Activated effector memory CD4-positive, alpha-beta T cell treated with Interleukin-2 at 50 U/mL for 16 hours (primary cell): ENCODE measurements around the gene FSHB.

ENCODE experiments used
- DNase-seq: peaks from one replicate; pipeline ENCODE4 v3.0.0-alpha.2; 2020

FSHB gene

DNA sequence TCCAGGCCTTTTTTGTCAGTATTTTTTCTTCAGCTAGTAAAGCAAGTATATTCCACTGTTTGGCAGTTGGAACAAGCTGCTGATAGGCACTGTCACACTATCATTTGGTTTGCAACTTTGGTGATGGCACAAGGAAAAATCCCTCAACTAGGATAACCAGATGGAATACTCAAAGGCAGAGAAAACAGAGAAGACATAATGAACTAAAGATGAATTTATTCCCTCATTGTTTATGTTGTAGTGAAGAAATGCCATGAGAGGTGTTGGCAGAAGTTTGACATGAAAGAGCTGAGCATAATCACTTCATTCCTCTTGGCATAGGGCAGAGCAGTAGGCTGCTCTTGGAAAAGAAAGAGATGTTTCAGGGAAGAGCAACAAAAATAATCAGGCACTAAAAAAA is 39.9 kb downstream of the FSHB start:
- DNase-seq = no peak

DNA sequence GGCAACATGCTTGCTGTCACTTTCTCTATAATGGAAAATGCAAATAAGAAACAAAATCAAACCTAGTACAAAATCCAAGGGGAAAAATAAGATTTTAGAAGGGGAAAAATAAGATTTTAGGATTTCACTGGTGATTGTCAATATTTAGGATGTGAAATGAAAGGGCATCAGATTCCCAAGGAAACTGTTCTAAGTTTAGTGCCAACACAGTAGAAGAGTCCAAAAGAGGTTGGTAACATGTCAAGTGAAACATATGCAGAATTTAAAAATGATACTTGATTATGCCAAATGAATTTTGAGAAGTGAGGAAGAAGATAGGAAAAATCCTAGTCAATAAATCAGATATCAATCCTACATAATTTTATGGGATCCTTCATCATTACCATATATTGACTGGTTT is 46.4 kb downstream of the FSHB start:
- no peak for DNase-seq

DNA sequence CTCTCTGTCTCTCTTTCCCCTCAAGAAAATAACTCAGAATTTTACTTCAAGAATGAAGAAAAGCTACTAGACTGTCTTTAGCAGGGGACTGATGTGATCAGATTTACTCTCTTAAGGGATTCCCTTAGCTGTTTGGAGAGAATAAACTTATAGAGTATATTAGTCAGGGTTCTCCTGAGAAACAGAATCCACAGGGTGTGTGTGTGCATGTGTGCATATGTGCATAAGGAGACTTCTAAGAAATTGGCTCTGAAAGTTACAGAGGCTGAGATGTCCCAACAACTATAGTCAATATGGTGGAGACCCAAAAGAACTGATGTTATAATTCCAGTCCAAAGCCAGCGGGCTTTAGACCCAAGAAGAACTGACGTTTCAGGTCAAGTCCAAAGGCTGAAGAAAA is 49.0 kb downstream of the FSHB start:
- no peak for DNase-seq

DNA sequence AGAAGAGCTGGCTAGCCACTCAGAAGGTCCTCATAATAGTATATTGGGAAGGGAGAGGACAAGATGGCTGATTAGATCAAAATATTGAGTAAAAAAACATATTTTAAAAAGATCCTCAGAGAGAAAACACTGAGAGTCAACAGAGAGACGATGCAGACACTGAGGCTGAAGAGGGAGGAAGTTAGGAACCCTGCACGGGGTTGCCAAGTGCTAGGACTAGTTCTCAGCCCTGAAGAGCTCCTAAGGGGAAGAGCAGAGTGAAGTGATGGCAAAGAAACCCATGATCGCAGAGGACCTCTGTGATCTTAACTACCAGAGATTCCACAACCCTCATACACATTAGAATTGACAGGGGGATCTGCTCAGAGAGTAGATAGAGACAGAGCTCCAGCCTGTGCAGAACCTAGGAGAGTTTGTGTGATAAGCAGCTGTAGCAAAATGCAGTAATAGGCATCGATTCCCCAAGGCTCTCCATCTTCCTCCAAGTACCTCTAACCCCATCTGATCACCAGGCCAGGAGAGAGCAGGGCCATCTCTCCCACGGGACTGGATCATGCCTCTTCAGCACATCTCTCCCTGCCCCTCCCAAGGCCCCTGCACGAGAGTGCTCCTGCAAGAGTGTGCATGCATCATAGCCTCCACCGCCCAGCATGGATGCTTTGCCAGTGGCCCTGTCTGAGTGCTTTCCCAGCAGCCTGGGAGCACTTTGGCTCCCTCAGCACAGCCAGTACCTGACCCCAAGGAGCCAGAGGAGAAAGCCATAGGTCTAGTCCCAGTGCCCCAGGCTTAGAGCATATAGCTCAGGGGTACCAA is 50.9 kb downstream of the FSHB start:
- DNase-seq = no peak

DNA sequence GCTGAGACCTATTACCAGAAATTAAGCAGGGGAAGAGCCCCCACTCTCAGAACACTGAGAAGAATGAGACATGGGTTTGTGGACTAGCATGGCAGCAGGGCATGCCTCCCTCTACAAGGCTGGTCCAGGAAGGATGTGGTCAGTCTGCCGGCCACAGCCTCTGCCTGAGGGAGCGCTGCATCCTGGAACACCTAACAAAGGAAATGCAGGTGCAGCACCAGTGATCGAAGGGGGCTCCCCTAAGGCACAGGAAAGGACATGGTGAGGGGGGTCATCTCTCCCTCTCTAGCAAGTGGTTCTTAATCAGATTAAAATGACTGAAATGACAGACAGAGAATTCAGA is 51.4 kb downstream of the FSHB start:
- peak; percentile 19 for DNase-seq
